Activated CD8-positive, alpha-beta memory T cell treated with anti-CD3 and anti-CD28 coated beads for 36 hours (primary cell): ENCODE measurements around the gene FPGS. TPM values are rescaled to one million over a fixed set of nuclear protein-coding genes. Genes with fewer than 3 reads are reported as not detected.
"Not testable (repeated sequence)": the region's sequence is repeated elsewhere in the genome, so short reads cannot be mapped to it uniquely, and the experiment has no call there.

Experiments used
- CTCF ChIA-PET: fragments of 350-600 bp; sonication (Branson Sonifier 250); formaldehyde crosslinking; loops from one replicate; lab custom pipeline; 2021; ENCODE audit warnings: antibody characterized with exemption; lab: Charles Lee
- POLR2A ChIA-PET: fragments of 350-600 bp; sonication (Branson Sonifier 250); formaldehyde crosslinking; loops from one replicate; lab custom pipeline; 2021; ENCODE audit warnings: antibody characterized with exemption; lab: Charles Lee
- total RNA-seq, 2 experiments: library from RNA; stranded (reverse); gene quantifications; one replicate each; pipeline ENCODE4 v1.2.3, GENCODE V29; 2021

The FPGS gene
- total RNA-seq, 2 experiments from 2014 or later, result 106 to 107 TPM

- POLR2A ChIA-PET, result interaction anchor here (0.7 to 1.0 kb wide), 2 partner anchors 14 to 221 kb away, joined by 5 read pairs; no protein-coding TSS in a partner anchor
- CTCF ChIA-PET, result no interaction called here
These were observed 12.2 kb downstream of the FPGS start for GRCh38 chr9:127814619-127815511.

- POLR2A ChIA-PET, result interaction anchor here (1.0 kb wide), 1 partner anchor 15 kb away, joined by 5 read pairs; no protein-coding TSS in a partner anchor
- CTCF ChIA-PET, result no interaction called here
These were observed 13.1 kb downstream of the FPGS start for GRCh38 chr9:127815512-127816361.

- ChIA-PET POLR2A (no interaction called here), CTCF (interaction anchor here (2.8 kb wide), 1 partner anchor 53 kb away, joined by 9 read pairs; no protein-coding TSS in a partner anchor)
These were observed 13.7 kb downstream of the FPGS start for GRCh38 chr9:127816362-127816725.

- CTCF ChIA-PET, result interaction anchor here (0.6 to 2.8 kb wide), 3 partner anchors 10 to 53 kb away, joined by 3 to 9 read pairs (median 3); no protein-coding TSS in a partner anchor
- POLR2A ChIA-PET, result no interaction called here
These were observed 14.0 kb downstream of the FPGS start for GRCh38 chr9:127816728-127817127.

GRCh38 chr9:127817881-127818434 lies 15.3 kb downstream of the FPGS start:
- ChIA-PET CTCF (interaction anchor here (1.1 to 2.8 kb wide), 3 partner anchors 11 to 103 kb away, joined by 3 to 9 read pairs (median 3); no protein-coding TSS in a partner anchor), POLR2A (interaction anchor here (1.0 kb wide), 1 partner anchor 9 kb away, joined by 3 read pairs; no protein-coding TSS in a partner anchor)

- CTCF ChIA-PET, result interaction anchor here (2.8 kb wide), 1 partner anchor 51 kb away, joined by 9 read pairs; no protein-coding TSS in a partner anchor
- POLR2A ChIA-PET, result interaction anchor here (0.6 to 1.0 kb wide), 2 partner anchors 10 to 46 kb away, joined by 3 to 5 read pairs; no protein-coding TSS in a partner anchor
These were observed 15.9 kb downstream of the FPGS start for GRCh38 chr9:127818574-127818973.

GRCh38 chr9:127822108-127822507 lies 19.4 kb downstream of the FPGS start:
- POLR2A ChIA-PET, result no interaction called here
- CTCF ChIA-PET, result interaction anchor here (0.8 kb wide), 1 partner anchor 21 kb away, joined by 3 read pairs; no protein-coding TSS in a partner anchor

GRCh38 chr9:127825319-127826051 lies 22.8 kb downstream of the FPGS start:
- ChIA-PET CTCF (interaction anchor here (1.0 to 1.2 kb wide), 2 partner anchors 99 to 157 kb away, joined by 3 read pairs; no protein-coding TSS in a partner anchor), POLR2A (no interaction called here)

GRCh38 chr9:127826253-127826913 lies 23.7 kb downstream of the FPGS start:
- ChIA-PET POLR2A (interaction anchor here (0.5 to 0.6 kb wide), 2 partner anchors 128 to 486 kb away, joined by 4 to 5 read pairs; no protein-coding TSS in a partner anchor), CTCF (no interaction called here)

GRCh38 chr9:127828262-127829031 lies 25.8 kb downstream of the FPGS start:
- ChIA-PET POLR2A (interaction anchor here (0.7 kb wide), 1 partner anchor 54 kb away, joined by 7 read pairs; no protein-coding TSS in a partner anchor), CTCF (no interaction called here)

GRCh38 chr9:127829205-127829906 lies 26.7 kb downstream of the FPGS start:
- POLR2A ChIA-PET, result no interaction called here
- CTCF ChIA-PET, result interaction anchor here (0.5 kb wide), 1 partner anchor 275 kb away, joined by 3 read pairs; no protein-coding TSS in a partner anchor

GRCh38 chr9:127832248-127832647 lies 29.6 kb downstream of the FPGS start:
- CTCF ChIA-PET, result no interaction called here
- POLR2A ChIA-PET, result no interaction called here

GRCh38 chr9:127833555-127833954 lies 30.9 kb downstream of the FPGS start:
- ChIA-PET CTCF (interaction anchor here (0.7 kb wide), 1 partner anchor 50 kb away, joined by 4 read pairs; no protein-coding TSS in a partner anchor), POLR2A (no interaction called here)

GRCh38 chr9:127835991-127836516 lies 33.4 kb downstream of the FPGS start:
- CTCF ChIA-PET, result interaction anchor here (1.0 to 2.2 kb wide), 2 partner anchors 34 to 282 kb away, joined by 3 to 4 read pairs; no protein-coding TSS in a partner anchor
- POLR2A ChIA-PET, result no interaction called here

GRCh38 chr9:127836561-127836960 lies 33.9 kb downstream of the FPGS start:
- POLR2A ChIA-PET, result not testable (repeated sequence)
- CTCF ChIA-PET, result interaction anchor here (2.2 kb wide), 1 partner anchor 33 kb away, joined by 4 read pairs; no protein-coding TSS in a partner anchor

GRCh38 chr9:127837346-127837745 lies 34.7 kb downstream of the FPGS start:
- POLR2A ChIA-PET, result no interaction called here
- CTCF ChIA-PET, result interaction anchor here (0.6 to 2.2 kb wide), 2 partner anchors 13 to 32 kb away, joined by 4 read pairs; no protein-coding TSS in a partner anchor
